Measurements from ENCODE around the gene KRTAP2-1.
"Not testable (repeated sequence)": the region's sequence is repeated elsewhere in the genome, so short reads cannot be mapped to it uniquely, and the experiment has no call there.

Gene KRTAP2-1

GRCh38 chr17:41057547-41057946 lies 10.4 kb upstream of the KRTAP2-1 start:
- Histone ChIP-seq H3K36me3 (ENCODE audit: control insufficient read depth, insufficient read depth, low read length) (no peaks in the 10 kb centered on the region), H3K4me3 (ENCODE audit: insufficient read depth, low read depth, low read length) (no peak overlapping the region), H3K4me1 (ENCODE audit: control insufficient read depth, insufficient read depth, low read length) (no peaks in the 10 kb centered on the region), H3K27me3 (ENCODE audit: control insufficient read depth, insufficient read depth, low read length, poor library complexity, severe bottlenecking) (no peaks in the 10 kb centered on the region), H3K9me3 (ENCODE audit: control insufficient read depth, low read length) (no peaks in the 10 kb centered on the region), H3K27ac (ENCODE audit: insufficient read depth, low read depth, low read length, poor library complexity, severe bottlenecking) (no peak overlapping the region)
- 100% methylated on average over 1 of the region's 1 CpG; no CpG with 5 or more reads in 1 of the 2 experiments for WGBS, 2 experiments

GRCh38 chr17:41055130-41055529 lies 8.0 kb upstream of the KRTAP2-1 start, which contains the start of gene KRTAP2-2:
KRTAP2-2 (minus strand) TSS chr17:41055230; CDS start chr17:41055211, 19 bp downstream.
- H3K4me1 ChIP-seq (ENCODE audit: control insufficient read depth, insufficient read depth, low read length); H3K27ac ChIP-seq (ENCODE audit: insufficient read depth, low read depth, low read length, poor library complexity, severe bottlenecking); H3K4me3 ChIP-seq (ENCODE audit: insufficient read depth, low read depth, low read length); H3K9me3 ChIP-seq (ENCODE audit: control insufficient read depth, low read length); H3K36me3 ChIP-seq (ENCODE audit: control insufficient read depth, insufficient read depth, low read length); H3K27me3 ChIP-seq (ENCODE audit: control insufficient read depth, insufficient read depth, low read length, poor library complexity, severe bottlenecking): not testable (repeated sequence)
- WGBS, 2 experiments = 83% methylated on average over 1 of the region's 6 CpGs; no CpG with 5 or more reads in 1 of the 2 experiments

GRCh38 chr17:41054556-41054955 lies 7.4 kb upstream of the KRTAP2-1 start:
- H3K27ac ChIP-seq (ENCODE audit: insufficient read depth, low read depth, low read length, poor library complexity, severe bottlenecking); H3K36me3 ChIP-seq (ENCODE audit: control insufficient read depth, insufficient read depth, low read length); H3K4me1 ChIP-seq (ENCODE audit: control insufficient read depth, insufficient read depth, low read length); H3K27me3 ChIP-seq (ENCODE audit: control insufficient read depth, insufficient read depth, low read length, poor library complexity, severe bottlenecking); H3K4me3 ChIP-seq (ENCODE audit: insufficient read depth, low read depth, low read length); H3K9me3 ChIP-seq (ENCODE audit: control insufficient read depth, low read length): not testable (repeated sequence)
- WGBS, 2 experiments = 92 to 95% methylated on average over 7 to 9 of the region's 9 CpGs

GRCh38 chr17:41054025-41054424 lies 6.9 kb upstream of the KRTAP2-1 start:
- WGBS, 2 experiments = 95% methylated on average over 4 of the region's 4 CpGs
- no peak overlapping the region for H3K4me3 ChIP-seq (ENCODE audit: insufficient read depth, low read depth, low read length)
- H3K27ac ChIP-seq (ENCODE audit: insufficient read depth, low read depth, low read length, poor library complexity, severe bottlenecking) = no peak overlapping the region
- H3K9me3 ChIP-seq (ENCODE audit: control insufficient read depth, low read length) = no peaks in the 10 kb centered on the region
- no peaks in the 10 kb centered on the region for H3K36me3 ChIP-seq (ENCODE audit: control insufficient read depth, insufficient read depth, low read length)
- H3K27me3 ChIP-seq (ENCODE audit: control insufficient read depth, insufficient read depth, low read length, poor library complexity, severe bottlenecking) = no peaks in the 10 kb centered on the region
- H3K4me1 ChIP-seq (ENCODE audit: control insufficient read depth, insufficient read depth, low read length) = no peaks in the 10 kb centered on the region

- Histone ChIP-seq H3K36me3 (ENCODE audit: control insufficient read depth, insufficient read depth, low read length) (no peaks in the 10 kb centered on the region), H3K9me3 (ENCODE audit: control insufficient read depth, low read length) (no peaks in the 10 kb centered on the region), H3K27ac (ENCODE audit: insufficient read depth, low read depth, low read length, poor library complexity, severe bottlenecking) (no peak overlapping the region), H3K4me1 (ENCODE audit: control insufficient read depth, insufficient read depth, low read length) (no peaks in the 10 kb centered on the region), H3K4me3 (ENCODE audit: insufficient read depth, low read depth, low read length) (no peak overlapping the region), H3K27me3 (ENCODE audit: control insufficient read depth, insufficient read depth, low read length, poor library complexity, severe bottlenecking) (no peaks in the 10 kb centered on the region)
Observed at GRCh38 chr17:41052566-41052965, 5.5 kb upstream of the KRTAP2-1 start.

GRCh38 chr17:41049110-41049509 lies 2.0 kb upstream of the KRTAP2-1 start:
- Histone ChIP-seq H3K27me3 (ENCODE audit: control insufficient read depth, insufficient read depth, low read length, poor library complexity, severe bottlenecking) (no peaks in the 10 kb centered on the region), H3K4me3 (ENCODE audit: insufficient read depth, low read depth, low read length) (no peak overlapping the region), H3K36me3 (ENCODE audit: control insufficient read depth, insufficient read depth, low read length) (no peaks in the 10 kb centered on the region), H3K27ac (ENCODE audit: insufficient read depth, low read depth, low read length, poor library complexity, severe bottlenecking) (no peak overlapping the region), H3K4me1 (ENCODE audit: control insufficient read depth, insufficient read depth, low read length) (no peaks in the 10 kb centered on the region), H3K9me3 (ENCODE audit: control insufficient read depth, low read length) (no peaks in the 10 kb centered on the region)
- WGBS, 2 experiments = 85 to 87% methylated on average over 2 of the region's 2 CpGs

- Histone ChIP-seq H3K4me1 (ENCODE audit: control insufficient read depth, insufficient read depth, low read length) (no peaks in the 10 kb centered on the region), H3K36me3 (ENCODE audit: control insufficient read depth, insufficient read depth, low read length) (no peaks in the 10 kb centered on the region), H3K9me3 (ENCODE audit: control insufficient read depth, low read length) (no peaks in the 10 kb centered on the region), H3K27ac (ENCODE audit: insufficient read depth, low read depth, low read length, poor library complexity, severe bottlenecking) (no peak overlapping the region), H3K4me3 (ENCODE audit: insufficient read depth, low read depth, low read length) (no peak overlapping the region), H3K27me3 (ENCODE audit: control insufficient read depth, insufficient read depth, low read length, poor library complexity, severe bottlenecking) (no peaks in the 10 kb centered on the region)
- WGBS, 2 experiments = 86 to 96% methylated on average over 7 of the region's 7 CpGs
Observed at GRCh38 chr17:41048441-41048840, 1.3 kb upstream of the KRTAP2-1 start.

- no peaks in the 10 kb centered on the region for H3K36me3 ChIP-seq (ENCODE audit: control insufficient read depth, insufficient read depth, low read length)
- no peak overlapping the region for H3K27ac ChIP-seq (ENCODE audit: insufficient read depth, low read depth, low read length, poor library complexity, severe bottlenecking)
- H3K9me3 ChIP-seq (ENCODE audit: control insufficient read depth, low read length) = no peaks in the 10 kb centered on the region
- no peak overlapping the region for H3K4me3 ChIP-seq (ENCODE audit: insufficient read depth, low read depth, low read length)
- WGBS, 2 experiments = 90 to 100% methylated on average over 1 of the region's 1 CpG
- no peaks in the 10 kb centered on the region for H3K27me3 ChIP-seq (ENCODE audit: control insufficient read depth, insufficient read depth, low read length, poor library complexity, severe bottlenecking)
- peaks cover 1% of the 10 kb centered on the region for H3K4me1 ChIP-seq (ENCODE audit: control insufficient read depth, insufficient read depth, low read length)
Observed at GRCh38 chr17:41042953-41043352, 4.2 kb downstream of the KRTAP2-1 start.

- H3K9me3 ChIP-seq (ENCODE audit: control insufficient read depth, low read length); H3K4me1 ChIP-seq (ENCODE audit: control insufficient read depth, insufficient read depth, low read length); H3K27ac ChIP-seq (ENCODE audit: insufficient read depth, low read depth, low read length, poor library complexity, severe bottlenecking); H3K4me3 ChIP-seq (ENCODE audit: insufficient read depth, low read depth, low read length); H3K27me3 ChIP-seq (ENCODE audit: control insufficient read depth, insufficient read depth, low read length, poor library complexity, severe bottlenecking); H3K36me3 ChIP-seq (ENCODE audit: control insufficient read depth, insufficient read depth, low read length): not testable (repeated sequence)
- WGBS, 2 experiments = 89 to 92% methylated on average over 13 to 14 of the region's 14 CpGs
Observed at GRCh38 chr17:41040783-41041571, 6.1 kb downstream of the KRTAP2-1 start, which contains the start of gene KRTAP1-1. KRTAP1-1 (minus strand) TSS chr17:41041450; CDS start chr17:41041397, 53 bp downstream.

- Histone ChIP-seq H3K27me3 (ENCODE audit: control insufficient read depth, insufficient read depth, low read length, poor library complexity, severe bottlenecking) (no peaks in the 10 kb centered on the region), H3K27ac (ENCODE audit: insufficient read depth, low read depth, low read length, poor library complexity, severe bottlenecking) (no peak overlapping the region), H3K4me3 (ENCODE audit: insufficient read depth, low read depth, low read length) (no peak overlapping the region), H3K4me1 (ENCODE audit: control insufficient read depth, insufficient read depth, low read length) (peaks cover 3% of the 10 kb centered on the region), H3K36me3 (ENCODE audit: control insufficient read depth, insufficient read depth, low read length) (no peaks in the 10 kb centered on the region), H3K9me3 (ENCODE audit: control insufficient read depth, low read length) (no peaks in the 10 kb centered on the region)
- 61 to 64% methylated on average over 2 of the region's 2 CpGs for WGBS, 2 experiments
Observed at GRCh38 chr17:41037853-41038350, 9.2 kb downstream of the KRTAP2-1 start.
